IMR-90 (cell line): ENCODE data around the gene KCNN4. TPM values are rescaled to one million over a fixed set of nuclear protein-coding genes. Genes with fewer than 3 reads are reported as not detected.

Source experiments
- ATAC-seq: fragments of 200-7000 bp; cut with Tn5 transposase; 2 replicates; pipeline ENCODE4 v1.9.1; 2020; ENCODE audit warnings: low read depth, mild to moderate bottlenecking, moderate library complexity
- BruUV-seq: library from RNA; stranded (reverse); fragments of 400-500 nt; replicated peaks from 2 replicates; lab custom pipeline; 2021; lab: Mats Ljungman, UMichigan
- CTCF ChIA-PET: fragments of 300-600 bp; formaldehyde crosslinking; extraction: SDS; loops from one replicate; lab custom pipeline; 2021; ENCODE audit warnings: antibody characterized with exemption; lab: Yijun Ruan, JAX
- POLR2A ChIA-PET: fragments of 300-600 bp; sonication (Branson Sonifier 250); formaldehyde crosslinking; loops from one replicate; lab custom pipeline; 2022; ENCODE audit warnings: antibody characterized with exemption; ENCODE audit not compliant: unreplicated experiment; lab: Charles Lee
- DNase-seq: peaks from one replicate; pipeline ENCODE4 v3.0.0; 2013
- H2AFZ ChIP-seq: replicated peaks from 2 replicates; pipeline ENCODE3; 2013; ENCODE audit warnings: low read length, mild to moderate bottlenecking; ENCODE audit not compliant: poor library complexity
- H2AK5ac ChIP-seq: 2 replicates; pipeline ENCODE4 v1.6.1; 2013; ENCODE audit warnings: low read depth, low read length, inconsistent platforms
- H2AK9ac ChIP-seq: replicated peaks from 2 replicates; pipeline ENCODE3; 2013; ENCODE audit warnings: mild to moderate bottlenecking, low read depth, low read length, moderate library complexity; ENCODE audit not compliant: poor library complexity
- H2BK120ac ChIP-seq: 2 replicates; pipeline ENCODE4 v1.6.1; 2013; ENCODE audit warnings: low read depth, low read length, inconsistent platforms
- H2BK15ac ChIP-seq: 3 replicates; pipeline ENCODE4 v1.6.1; 2013; ENCODE audit warnings: low read depth, low read length, inconsistent platforms
- H2BK20ac ChIP-seq: 2 replicates; pipeline ENCODE4 v1.6.1; 2013; ENCODE audit warnings: low read depth, mild to moderate bottlenecking, inconsistent platforms, low read length, moderate library complexity
- H2BK5ac ChIP-seq: 2 replicates; pipeline ENCODE4 v1.6.1; 2013; ENCODE audit warnings: mild to moderate bottlenecking, low read depth, low read length, inconsistent platforms; ENCODE audit not compliant: poor library complexity, severe bottlenecking
- H3K14ac ChIP-seq: replicated peaks from 2 replicates; pipeline ENCODE4 v1.6.1; 2013; ENCODE audit warnings: low read depth, low read length, inconsistent platforms
- H3K18ac ChIP-seq: 2 replicates; pipeline ENCODE4 v1.6.1; 2013; ENCODE audit warnings: low read depth, low read length, control low read depth
- H3K23ac ChIP-seq: 2 replicates; pipeline ENCODE4 v1.6.1; 2013; ENCODE audit warnings: low read depth, low read length, inconsistent platforms
- H3K27ac ChIP-seq: 2 replicates; pipeline ENCODE4 v1.5.1; 2013; ENCODE audit warnings: mild to moderate bottlenecking, control low read depth, low read length; ENCODE audit not compliant: insufficient read depth
- H3K27me3 ChIP-seq: 2 replicates; pipeline ENCODE4 v1.6.1; 2013; ENCODE audit warnings: low read length; ENCODE audit not compliant: control insufficient read depth, insufficient read depth
- H3K36me3 ChIP-seq: 2 replicates; pipeline ENCODE4 v1.6.1; 2013; ENCODE audit warnings: low read length, mixed read lengths; ENCODE audit not compliant: control insufficient read depth, insufficient read depth
- H3K4ac ChIP-seq: 2 replicates; pipeline ENCODE4 v1.6.1; 2013; ENCODE audit warnings: low read depth, low read length, inconsistent platforms
- H3K4me1 ChIP-seq: 2 replicates; pipeline ENCODE4 v1.6.1; 2013; ENCODE audit warnings: low read length, mixed read lengths; ENCODE audit not compliant: control insufficient read depth, insufficient read depth
- H3K4me2 ChIP-seq: 2 replicates; pipeline ENCODE4 v1.6.1; 2013; ENCODE audit warnings: low read depth, mild to moderate bottlenecking, control low read depth, low read length, moderate library complexity
- H3K4me3 ChIP-seq: 2 replicates; pipeline ENCODE4 v1.5.1; 2013; ENCODE audit warnings: low read depth, mild to moderate bottlenecking, control low read depth, low read length, moderate library complexity; ENCODE audit not compliant: insufficient read depth
- H3K56ac ChIP-seq: 2 replicates; pipeline ENCODE4 v1.6.1; 2013; ENCODE audit warnings: low read length, inconsistent platforms; ENCODE audit not compliant: insufficient read depth; ENCODE audit errors: extremely low read depth
- H3K79me1 ChIP-seq, 2 experiments: 2 replicates each; pipeline ENCODE4 v1.6.1; 2013; ENCODE audit warnings: low read length in 2 of 2, inconsistent platforms in 1 of 2, low read depth in 1 of 2
- H3K9ac ChIP-seq: 2 replicates; pipeline ENCODE4 v1.6.1; 2013; ENCODE audit warnings: low read depth, low read length, control low read depth
- H3K9me1 ChIP-seq: 2 replicates; pipeline ENCODE4 v1.6.1; 2013; ENCODE audit warnings: low read length, inconsistent platforms; ENCODE audit not compliant: insufficient read depth
- H3K9me3 ChIP-seq: 2 replicates; pipeline ENCODE4 v1.6.1; 2013; ENCODE audit warnings: low read length; ENCODE audit not compliant: control insufficient read depth, insufficient read depth
- H4K20me1 ChIP-seq: 2 replicates; pipeline ENCODE4 v1.6.1; 2013; ENCODE audit warnings: low read length, inconsistent platforms; ENCODE audit not compliant: insufficient read depth
- H4K5ac ChIP-seq: 2 replicates; pipeline ENCODE4 v1.6.1; 2013; ENCODE audit warnings: mild to moderate bottlenecking, low read depth, low read length, control low read depth
- H4K8ac ChIP-seq, 2 experiments: 2 replicates each; pipeline ENCODE4 v1.6.1; 2013; ENCODE audit warnings: low read depth in 2 of 2, low read length in 2 of 2, control low read depth in 1 of 2, inconsistent platforms in 1 of 2
- H4K91ac ChIP-seq: 2 replicates; pipeline ENCODE4 v1.6.1; 2013; ENCODE audit warnings: low read depth, low read length, inconsistent platforms; ENCODE audit not compliant: insufficient read depth
- BHLHE40 ChIP-seq: fragments of 150-350 bp; IDR thresholded peaks from 2 replicates; pipeline ENCODE4 v1.6.1; 2016; ENCODE audit warnings: mild to moderate bottlenecking, low read depth, low read length
- CHD1 ChIP-seq: IDR thresholded peaks from 2 replicates; pipeline ENCODE4 v1.6.1; 2012; ENCODE audit warnings: low read depth, low read length, improper control_type of control experiment
- ELK1 ChIP-seq: fragments of 150-350 bp; IDR thresholded peaks from 2 replicates; pipeline ENCODE4 v1.6.1; 2016; ENCODE audit warnings: low read depth, mild to moderate bottlenecking, low read length, moderate library complexity, borderline replicate concordance
- FOS ChIP-seq: fragments of 150-350 bp; IDR thresholded peaks from 2 replicates; pipeline ENCODE4 v1.6.1; 2016; ENCODE audit warnings: low read depth, low read length
- MAZ ChIP-seq: IDR thresholded peaks from 2 replicates; pipeline ENCODE4 v1.6.1; 2012; ENCODE audit warnings: low read depth, mild to moderate bottlenecking, low read length, improper control_type of control experiment, moderate library complexity, borderline replicate concordance
- NFE2L2 ChIP-seq: fragments of 150-350 bp; IDR thresholded peaks from 2 replicates; pipeline ENCODE4 v1.6.1; 2016; ENCODE audit warnings: low read depth, mild to moderate bottlenecking, low read length
- POLR2A ChIP-seq: IDR thresholded peaks from 2 replicates; pipeline ENCODE4 v1.6.1; 2012; ENCODE audit warnings: mild to moderate bottlenecking, low read depth, low read length
- RAD21 ChIP-seq: IDR thresholded peaks from 2 replicates; pipeline ENCODE4 v1.6.1; 2012; ENCODE audit warnings: low read length, improper control_type of control experiment
- RCOR1 ChIP-seq: IDR thresholded peaks from 2 replicates; pipeline ENCODE4 v1.6.1; 2012; ENCODE audit warnings: mild to moderate bottlenecking, low read length, improper control_type of control experiment; ENCODE audit not compliant: insufficient replicate concordance
- RFX5 ChIP-seq: IDR thresholded peaks from 2 replicates; pipeline ENCODE4 v1.8.0; 2012; ENCODE audit warnings: low read depth, mild to moderate bottlenecking, low read length, moderate library complexity
- SMC3 ChIP-seq: fragments of 150-350 bp; IDR thresholded peaks from 2 replicates; pipeline ENCODE4 v1.6.1; 2016; ENCODE audit warnings: low read depth, mild to moderate bottlenecking, antibody characterized with exemption, low read length, moderate library complexity
- WGBS, 2 experiments: methylation state at CpG; one replicate each; pipeline versions ENCODE4 v1.1.5 to v1.1.7; 2013; ENCODE audit warnings: missing lambda C conversion rate in 2 of 2; ENCODE audit not compliant: insufficient read length in 1 of 2; ENCODE audit errors: extremely low coverage in 2 of 2; 5-methylcytosine and 5-hydroxymethylcytosine counted together
- dilution Hi-C: fragments of 300-500 bp; cut with HindIII; formaldehyde crosslinking; loops from one replicate; pipeline ENCODE4 v1.14.3; 2018; ENCODE audit warnings: low sequenced_read_pairs; ENCODE audit not compliant: unreplicated experiment
- in situ Hi-C: fragments of 300-500 bp; cut with MboI; formaldehyde crosslinking; loops from 3 replicates; pipeline ENCODE4 v1.14.3; 2019; ENCODE audit warnings: low sequenced_read_pairs, inconsistent platforms, mixed read lengths
- intact Hi-C: fragments of 100-400 bp; cut with micrococcal nuclease; formaldehyde crosslinking; loops from 2 replicates; pipeline ENCODE4 v1.10.0; 2022
- polyA plus RNA-seq, 3 experiments: library from polyadenylated mRNA; depleted of rRNA; stranded (reverse); fragments of >200 nt; gene quantifications; 2 replicates each; pipeline ENCODE4 v1.2.3, GENCODE V29; 2012; ENCODE audit warnings: low replicate concordance in 1 of 3
- total RNA-seq: library from RNA; depleted of rRNA; stranded (reverse); fragments of >200 nt; gene quantifications from 2 replicates; pipeline ENCODE4 v1.2.3, GENCODE V29; 2012

Gene KCNN4
- total and polyA plus RNA-seq, 2 of the 4 experiments (the other 2 are of a cell fraction), result 0.54 to 0.99 TPM

GRCh38 chr19:43784241-43784980 lies 3.6 kb upstream of the KCNN4 start:
- Histone ChIP-seq H3K4me2 (no peak overlapping the region), H3K23ac (no peak overlapping the region), H2AK9ac (peak overlapping the region; percentile 8), H3K4ac (peak overlapping the region; percentile 72), H4K20me1 (no peaks in the 10 kb centered on the region), H3K79me1 (no peaks in the 10 kb centered on the region), H3K36me3 (no peaks in the 10 kb centered on the region), H2BK20ac (peak overlapping the region; percentile 22; the same call in 1 of the 2 replicates), H3K18ac (no peak overlapping the region), H3K9ac (no peak overlapping the region), H3K56ac (no peak overlapping the region), H2AFZ (peak overlapping the region; percentile 88), H3K4me1 (peaks cover 12% of the 10 kb centered on the region), H4K91ac (peak overlapping the region; percentile 60; the same call in 1 of the 2 replicates), H4K5ac (no peak overlapping the region), H4K8ac (peak overlapping the region; percentile 30 to 78; a peak in 2 of 4 replicates), H3K9me3 (no peaks in the 10 kb centered on the region), H3K14ac (no peak overlapping the region), H2AK5ac (peak overlapping the region; percentile 77), H3K4me3 (no peak overlapping the region), H2BK5ac (no peak overlapping the region), H2BK15ac (no peak overlapping the region), H3K27me3 (no peaks in the 10 kb centered on the region), H2BK120ac (peak overlapping the region; percentile 59), H3K9me1 (peaks cover 8% of the 10 kb centered on the region), H3K27ac (peak overlapping the region; percentile 5; the same call in 1 of the 2 replicates)
- dilution Hi-C loops (no loop called here), intact Hi-C loops (no loop called here), in situ Hi-C loops (loop anchor here (5.0 kb wide), 1 partner anchor 37 kb away; no protein-coding TSS in a partner anchor)
- ChIA-PET POLR2A (no interaction called here), CTCF (interaction anchor here (0.6 to 1.8 kb wide), 5 partner anchors 10 to 39 kb away, joined by 3 to 7 read pairs (median 3); no protein-coding TSS in a partner anchor)
- whole genome bisulfite sequencing, 2 experiments, result 56% methylated on average over 3 of the region's 4 CpGs; no CpG with 5 or more reads in 1 of the 2 experiments
- BruUV-seq, result no TSS peak
- ATAC-seq (peak; percentile 88), DNase-seq (peak; percentile 85)
- TF ChIP-seq ELK1 (no peak), POLR2A (no peak), CHD1 (no peak), RCOR1 (peak; percentile 53), MAZ (peak; percentile 100), BHLHE40 (no peak), RAD21 (peak; percentile 23), FOS (peak; percentile 96), RFX5 (no peak), SMC3 (0 out of 2 replicates have a peak, but pooled peaks have one; percentile 26), NFE2L2 (peak; percentile 28; the same call in 1 of the 2 replicates)
